ENCODE measurements around the gene ABCB10. TPM values are rescaled to one million over a fixed set of nuclear protein-coding genes. Genes with fewer than 3 reads are reported as not detected.

ABCB10 gene
- 19.0 to 32.3 TPM (median 32.1 TPM) in 3 replicates for total RNA-seq
- long read RNA-seq, transcript ABCB10-201 (13 exons, 3,857 nt), result major isoform, 99 of 115 reads
- long read RNA-seq, partial matches to known transcripts, result 5 of 115 reads
- long read RNA-seq, other reads (novel, unspliced or antisense), result 11 of 115 reads

DNA sequence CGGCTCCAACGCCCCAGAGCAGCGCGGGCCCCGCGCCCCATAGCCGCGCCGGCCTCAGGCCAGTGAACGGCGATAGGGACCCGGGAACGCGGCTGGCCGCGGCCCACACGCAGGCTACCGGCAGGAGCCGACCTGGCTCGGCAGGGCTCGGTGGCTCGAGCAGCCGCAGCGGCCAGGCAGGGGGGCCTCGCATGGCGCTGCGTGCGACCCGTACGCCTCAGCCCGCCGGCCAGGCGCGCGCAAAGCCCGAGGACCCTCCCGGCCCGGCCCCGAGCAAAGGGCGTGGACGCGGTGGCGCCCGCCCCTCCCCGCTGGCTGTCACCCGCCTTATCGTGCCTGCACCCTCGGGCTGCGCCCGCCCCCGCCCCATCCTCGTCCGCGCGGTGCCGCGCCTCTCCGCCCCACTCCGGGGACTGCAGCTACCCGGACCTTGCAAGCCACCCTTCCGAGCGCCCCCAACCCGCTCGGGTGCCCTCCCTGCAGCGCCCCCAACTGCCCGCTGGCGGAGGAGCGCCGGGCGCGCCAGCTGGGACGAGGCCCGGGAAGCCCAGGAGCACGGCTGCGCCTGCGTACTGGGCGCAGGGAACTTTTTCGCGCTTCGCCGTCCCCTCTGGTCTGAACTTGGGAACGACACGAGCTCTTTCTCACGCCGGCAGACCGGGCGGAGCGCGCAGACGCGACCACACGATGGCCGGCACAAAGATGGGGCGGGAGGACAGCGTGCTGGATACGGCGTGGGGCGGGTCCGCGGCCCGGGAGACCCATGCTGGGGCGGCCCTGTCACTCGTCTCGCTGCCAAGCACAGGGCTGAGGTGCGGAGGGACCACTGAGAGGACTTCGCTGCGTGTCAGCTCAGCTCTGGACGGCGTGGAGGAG, at the start of gene ABCB10:
Gene ABCB10, minus strand, starts transcription at position 248 of the 876 bp plus-strand sequence. Its CDS starts 55 bp downstream, at position 193.
- H3K27me3 Mint-ChIP-seq (ENCODE audit: low read depth), result no peaks in the 10 kb centered on the region
- H3K9me3 Mint-ChIP-seq (ENCODE audit: low read depth), result no peaks in the 10 kb centered on the region
- H3K4me3 Mint-ChIP-seq (ENCODE audit: unreplicated experiment), result peak within 1 kb of the TSS; percentile 88
- no peaks in the 10 kb centered on the region for H3K36me3 Mint-ChIP-seq (ENCODE audit: low read depth)
- TF ChIP-seq, protein P1, sequence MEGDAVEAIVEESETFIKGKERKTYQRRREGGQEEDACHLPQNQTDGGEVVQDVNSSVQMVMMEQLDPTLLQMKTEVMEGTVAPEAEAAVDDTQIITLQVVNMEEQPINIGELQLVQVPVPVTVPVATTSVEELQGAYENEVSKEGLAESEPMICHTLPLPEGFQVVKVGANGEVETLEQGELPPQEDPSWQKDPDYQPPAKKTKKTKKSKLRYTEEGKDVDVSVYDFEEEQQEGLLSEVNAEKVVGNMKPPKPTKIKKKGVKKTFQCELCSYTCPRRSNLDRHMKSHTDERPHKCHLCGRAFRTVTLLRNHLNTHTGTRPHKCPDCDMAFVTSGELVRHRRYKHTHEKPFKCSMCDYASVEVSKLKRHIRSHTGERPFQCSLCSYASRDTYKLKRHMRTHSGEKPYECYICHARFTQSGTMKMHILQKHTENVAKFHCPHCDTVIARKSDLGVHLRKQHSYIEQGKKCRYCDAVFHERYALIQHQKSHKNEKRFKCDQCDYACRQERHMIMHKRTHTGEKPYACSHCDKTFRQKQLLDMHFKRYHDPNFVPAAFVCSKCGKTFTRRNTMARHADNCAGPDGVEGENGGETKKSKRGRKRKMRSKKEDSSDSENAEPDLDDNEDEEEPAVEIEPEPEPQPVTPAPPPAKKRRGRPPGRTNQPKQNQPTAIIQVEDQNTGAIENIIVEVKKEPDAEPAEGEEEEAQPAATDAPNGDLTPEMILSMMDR (IDR thresholded peaks at IDR 0.05), result peak; percentile 99
- peak within 1 kb of the TSS; percentile 93 for H3K27ac Mint-ChIP-seq (ENCODE audit: unreplicated experiment)
- DNase-seq (ENCODE audit: low spot score), result peak; percentile 97
- H3K4me1 Mint-ChIP-seq (ENCODE audit: low read depth), result peaks cover 46% of the 10 kb centered on the region

DNA sequence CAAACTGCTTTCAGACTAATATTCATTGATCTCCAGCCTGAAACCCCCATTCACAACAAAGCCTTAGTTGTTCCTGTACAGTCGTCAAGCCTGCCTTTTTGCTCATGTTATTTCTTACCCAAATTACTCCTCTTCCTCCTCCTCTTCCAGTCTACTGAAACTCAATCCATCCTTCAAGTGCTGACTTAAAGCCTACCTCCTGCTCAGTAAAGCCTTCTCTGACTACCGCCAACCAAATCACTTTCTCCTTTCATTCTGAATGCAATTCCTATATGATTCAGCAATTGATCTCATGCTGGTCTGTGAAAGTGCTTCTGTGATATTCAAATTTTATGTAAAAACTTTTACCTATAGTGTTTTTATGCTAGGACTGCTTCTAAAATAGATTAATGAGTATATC, 48.9 kb upstream of the ABCB10 start:
- Mint-ChIP-seq H3K27ac (ENCODE audit: unreplicated experiment) (no peak overlapping the region), H3K36me3 (ENCODE audit: low read depth) (peaks cover 65% of the 10 kb centered on the region), H3K4me3 (ENCODE audit: unreplicated experiment) (no peak overlapping the region), H3K27me3 (ENCODE audit: low read depth) (no peaks in the 10 kb centered on the region), H3K9me3 (ENCODE audit: low read depth) (no peaks in the 10 kb centered on the region), H3K4me1 (ENCODE audit: low read depth) (no peaks in the 10 kb centered on the region)
- TF ChIP-seq, protein P1 (IDR thresholded peaks at IDR 0.05), result no peak
- no peak for DNase-seq (ENCODE audit: low spot score)

DNA sequence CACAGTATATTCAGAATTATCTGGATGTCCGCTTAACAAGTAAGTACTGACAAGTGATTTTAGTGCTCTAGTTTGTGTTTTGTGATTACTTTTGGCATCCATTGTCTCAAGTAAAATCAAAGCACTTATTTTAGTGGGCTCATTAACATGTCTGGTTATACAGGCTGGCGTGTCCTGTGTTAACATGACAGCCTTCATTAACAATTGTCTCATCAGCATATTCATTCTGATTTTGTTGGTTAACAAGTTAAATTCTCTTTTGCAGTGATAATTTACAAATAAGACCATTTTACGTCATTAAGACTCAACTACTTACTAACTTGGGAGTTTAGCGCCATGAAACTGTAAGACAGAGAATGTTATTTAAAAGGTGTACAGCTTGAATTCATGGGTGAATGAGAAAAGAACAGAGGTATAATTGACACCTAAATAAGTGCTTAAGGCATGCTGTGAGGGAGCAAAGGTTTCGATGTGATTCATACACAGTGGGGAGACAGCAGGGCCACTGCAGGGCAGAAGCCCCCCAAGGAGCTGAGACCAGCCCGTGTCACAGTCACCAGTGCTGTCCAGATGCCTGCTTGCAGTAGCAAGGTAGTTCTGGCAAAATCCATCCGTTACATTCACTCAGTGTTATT, 45.0 kb upstream of the ABCB10 start:
- Mint-ChIP-seq H3K9me3 (ENCODE audit: low read depth) (no peaks in the 10 kb centered on the region), H3K36me3 (ENCODE audit: low read depth) (peaks cover 54% of the 10 kb centered on the region), H3K27ac (ENCODE audit: unreplicated experiment) (no peak overlapping the region), H3K4me3 (ENCODE audit: unreplicated experiment) (no peak overlapping the region), H3K27me3 (ENCODE audit: low read depth) (no peaks in the 10 kb centered on the region), H3K4me1 (ENCODE audit: low read depth) (peaks cover 10% of the 10 kb centered on the region)
- TF ChIP-seq, protein P1 (IDR thresholded peaks at IDR 0.05), result no peak
- no peak for DNase-seq (ENCODE audit: low spot score)

DNA sequence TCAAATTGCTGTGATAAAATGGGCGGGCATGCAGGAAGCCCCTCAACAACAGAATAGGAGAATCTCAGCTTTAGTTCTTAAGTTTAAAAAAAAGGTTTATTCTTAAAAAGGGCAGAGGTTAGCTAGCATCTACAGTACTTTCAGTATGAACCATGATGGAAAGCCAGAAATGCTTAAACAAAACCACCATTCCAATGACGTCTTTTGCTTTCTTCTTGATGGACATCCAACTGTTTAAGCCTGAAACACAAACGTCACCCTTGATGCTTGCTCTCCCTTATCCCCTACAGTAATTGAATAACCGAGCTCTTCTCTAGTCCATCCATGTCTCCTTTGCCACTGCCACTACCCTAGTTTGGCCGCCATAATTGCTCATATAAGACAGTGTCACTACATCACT, 41.7 kb upstream of the ABCB10 start:
- peak overlapping the region; percentile 23 for H3K27ac Mint-ChIP-seq (ENCODE audit: unreplicated experiment)
- peaks cover 29% of the 10 kb centered on the region for H3K36me3 Mint-ChIP-seq (ENCODE audit: low read depth)
- no peak for DNase-seq (ENCODE audit: low spot score)
- H3K4me1 Mint-ChIP-seq (ENCODE audit: low read depth), result peaks cover 39% of the 10 kb centered on the region
- no peaks in the 10 kb centered on the region for H3K9me3 Mint-ChIP-seq (ENCODE audit: low read depth)
- no peaks in the 10 kb centered on the region for H3K27me3 Mint-ChIP-seq (ENCODE audit: low read depth)
- TF ChIP-seq, protein P1 (IDR thresholded peaks at IDR 0.05), result no peak
- no peak overlapping the region for H3K4me3 Mint-ChIP-seq (ENCODE audit: unreplicated experiment)

DNA sequence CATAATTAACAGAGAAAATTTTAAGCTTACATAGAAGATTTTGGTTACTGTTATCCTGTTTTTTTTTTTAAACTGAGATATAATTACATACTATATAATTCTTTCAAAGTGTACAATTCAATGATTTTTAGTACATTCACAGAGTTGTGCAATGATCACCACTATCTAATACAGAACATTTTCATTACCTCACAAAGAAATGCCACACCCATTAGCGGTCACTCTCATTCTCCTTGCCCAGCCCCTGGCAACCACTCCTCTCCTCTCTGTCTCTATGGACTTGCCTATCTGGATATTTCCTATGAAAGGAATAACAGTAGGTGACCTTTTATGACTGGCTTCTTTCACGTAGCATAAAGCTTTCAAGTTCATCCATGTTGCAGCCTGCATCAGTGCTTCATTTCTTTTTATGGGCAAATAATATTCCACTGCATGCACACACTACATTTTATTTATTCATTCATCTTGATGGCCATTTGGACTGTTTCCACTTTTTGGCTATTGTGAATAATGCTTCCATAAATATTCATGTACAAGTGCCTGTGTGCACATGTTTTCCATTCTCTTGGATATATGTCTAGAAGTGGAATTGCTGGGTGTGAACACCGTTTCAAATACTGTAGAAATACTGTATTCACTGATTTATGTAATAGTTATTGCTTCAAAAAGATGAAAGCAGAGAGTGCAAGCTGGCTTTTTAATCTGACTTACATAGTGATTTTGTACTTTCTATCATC, 40.9 kb upstream of the ABCB10 start:
- no peaks in the 10 kb centered on the region for H3K27me3 Mint-ChIP-seq (ENCODE audit: low read depth)
- H3K4me3 Mint-ChIP-seq (ENCODE audit: unreplicated experiment), result no peak overlapping the region
- no peak for DNase-seq (ENCODE audit: low spot score)
- H3K9me3 Mint-ChIP-seq (ENCODE audit: low read depth), result no peaks in the 10 kb centered on the region
- TF ChIP-seq, protein P1 (IDR thresholded peaks at IDR 0.05), result no peak
- H3K4me1 Mint-ChIP-seq (ENCODE audit: low read depth), result peaks cover 39% of the 10 kb centered on the region
- H3K27ac Mint-ChIP-seq (ENCODE audit: unreplicated experiment), result peak overlapping the region; percentile 84
- H3K36me3 Mint-ChIP-seq (ENCODE audit: low read depth), result peaks cover 28% of the 10 kb centered on the region

Data from chondrocyte (in vitro differentiated cells).